Coronary artery (tissue), 2 donors: ENCODE data around the gene MOK.
A peak's percentile ranks its signal among the peaks of the same experiment; 100 is the strongest.

Source experiments
- DNase-seq: peaks from one replicate; pipeline ENCODE4 v3.0.0-alpha.2; 2017; ENCODE audit warnings: low spot score
- H3K27ac ChIP-seq, 2 donors: fragments of 200-600 bp; sonication (generic); one replicate each; pipeline ENCODE4 v1.5.1; 2016 to 2019
- H3K4me3 ChIP-seq: fragments of 200-600 bp; sonication (generic); 2 replicates; pipeline ENCODE4 v1.5.1; 2016; ENCODE audit warnings: mild to moderate bottlenecking, moderate library complexity
- CTCF ChIP-seq: fragments of 200-600 bp; sonication (generic); IDR thresholded peaks from one replicate; pipeline ENCODE4 v1.5.1; 2019; ENCODE audit warnings: antibody characterized with exemption

The MOK gene

DNA sequence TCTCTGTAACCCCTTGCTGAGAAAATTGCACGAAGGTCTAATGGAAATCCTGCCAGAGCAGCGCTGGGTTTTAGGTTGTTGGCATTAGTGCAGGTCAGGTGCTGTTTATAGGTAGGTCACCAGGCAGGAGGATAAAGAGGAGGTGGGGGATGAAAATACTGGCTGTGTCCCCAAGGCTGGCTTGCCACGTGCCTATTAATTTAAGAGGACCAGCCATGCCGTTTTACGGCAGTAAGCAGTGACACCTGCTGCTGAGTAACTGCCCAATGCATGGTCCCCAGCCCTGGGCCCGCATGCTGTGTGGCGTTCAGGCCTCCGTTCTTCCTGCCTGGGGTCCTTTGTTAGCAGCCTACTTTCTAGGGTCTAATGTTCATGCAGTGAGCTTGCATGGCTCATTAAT, 98.0 kb downstream of the MOK start:
- no peak for DNase-seq
- H3K4me3 ChIP-seq = no peak overlapping the region
- no peak for TF ChIP-seq CTCF
- no peak overlapping the region for H3K27ac ChIP-seq

GRCh38 chr14:102205560-102205959, 99.4 kb downstream of the MOK start:
- DNase-seq = peak; percentile 29
- H3K27ac ChIP-seq = no peak overlapping the region
- H3K4me3 ChIP-seq = no peak overlapping the region
- TF ChIP-seq CTCF = no peak

DNA sequence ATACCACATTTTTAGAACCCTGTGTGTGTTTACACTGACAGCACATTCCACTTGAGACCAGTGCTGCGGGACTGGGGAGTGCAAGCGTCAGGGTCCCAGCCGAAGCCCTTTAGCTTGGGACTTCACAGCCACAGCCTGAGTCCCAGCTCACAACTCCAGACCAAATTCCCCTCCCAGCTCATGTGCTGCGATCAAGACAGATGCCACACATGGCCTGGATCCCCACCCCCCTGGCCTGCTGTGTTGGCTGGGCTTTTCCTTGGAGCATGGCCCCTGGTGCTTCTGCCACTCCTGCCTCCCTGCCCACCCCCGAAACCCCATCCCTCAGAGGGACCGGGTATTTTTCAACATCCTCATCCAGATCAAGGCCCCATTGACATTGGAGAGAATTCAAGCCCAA, 101.6 kb downstream of the MOK start:
- Histone ChIP-seq H3K4me3 (no peak overlapping the region), H3K27ac (no peak overlapping the region)
- TF ChIP-seq CTCF = no peak
- DNase-seq = no peak

DNA sequence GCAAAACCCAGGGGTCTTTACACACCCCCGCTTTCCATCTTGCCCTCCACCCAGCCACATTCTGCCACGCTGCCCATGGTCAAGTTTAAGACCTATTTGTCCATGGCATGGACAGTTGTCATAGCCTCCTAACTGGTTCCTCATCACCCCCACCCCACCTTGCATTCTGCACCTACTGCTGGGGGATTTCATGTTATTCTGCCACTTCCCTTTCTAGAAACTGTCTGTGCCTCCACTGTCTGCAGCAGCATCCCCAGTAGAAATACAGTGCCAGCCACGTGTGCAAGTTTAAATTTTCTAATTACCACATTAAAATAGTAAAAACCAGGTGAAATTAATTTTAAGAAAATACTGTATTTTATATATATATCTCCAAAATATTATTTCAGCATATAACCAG, 102.0 kb downstream of the MOK start:
- DNase-seq = no peak
- no peak for TF ChIP-seq CTCF
- Histone ChIP-seq H3K27ac (no peak overlapping the region), H3K4me3 (no peak overlapping the region)

DNA sequence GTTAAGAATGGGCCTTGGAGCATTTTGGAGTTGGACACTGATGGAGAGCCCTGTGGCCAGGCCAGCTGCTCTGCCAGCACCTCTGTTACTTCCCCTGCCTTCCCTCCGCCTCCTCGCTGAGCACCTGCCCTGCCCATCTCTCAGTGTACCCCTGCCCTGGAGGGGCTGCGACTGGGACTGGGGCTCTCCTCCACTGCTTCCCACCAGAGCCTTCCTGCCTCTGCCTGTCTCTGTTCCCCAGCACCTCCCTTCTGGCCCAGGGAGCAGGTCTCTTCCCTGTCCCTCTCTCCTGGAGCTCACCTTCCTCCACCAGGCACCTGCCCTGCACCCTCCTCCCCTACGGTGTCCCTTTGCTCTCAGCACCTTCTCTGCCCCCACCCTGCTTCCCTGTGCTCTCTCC, 103.2 kb downstream of the MOK start:
- H3K27ac ChIP-seq = no peak overlapping the region
- no peak overlapping the region for H3K4me3 ChIP-seq
- DNase-seq = no peak

DNA sequence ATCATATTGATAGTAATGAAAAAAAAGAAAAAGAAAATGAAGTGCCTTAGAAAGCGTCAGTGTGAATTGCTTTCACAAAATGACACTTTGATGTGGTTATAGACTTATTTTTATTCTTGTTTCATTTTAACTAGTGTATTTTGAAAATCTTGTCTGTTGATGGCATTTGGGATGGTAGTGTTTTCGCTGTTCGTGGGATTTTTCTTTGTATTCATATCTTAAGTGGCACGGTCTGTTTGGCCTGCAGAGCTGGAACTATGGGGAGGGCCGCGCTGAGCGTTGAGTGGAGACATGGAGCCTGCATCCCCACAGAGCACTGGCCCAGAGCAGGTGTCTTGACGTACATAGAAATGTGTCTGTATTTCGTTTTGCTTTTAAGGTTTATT, 103.6 kb downstream of the MOK start:
- no peak for TF ChIP-seq CTCF
- no peak for DNase-seq
- no peak overlapping the region for H3K4me3 ChIP-seq
- H3K27ac ChIP-seq = no peak overlapping the region

More for the DNA sequence above, 103.2 kb downstream of the MOK start:
- no peak for TF ChIP-seq CTCF

DNA sequence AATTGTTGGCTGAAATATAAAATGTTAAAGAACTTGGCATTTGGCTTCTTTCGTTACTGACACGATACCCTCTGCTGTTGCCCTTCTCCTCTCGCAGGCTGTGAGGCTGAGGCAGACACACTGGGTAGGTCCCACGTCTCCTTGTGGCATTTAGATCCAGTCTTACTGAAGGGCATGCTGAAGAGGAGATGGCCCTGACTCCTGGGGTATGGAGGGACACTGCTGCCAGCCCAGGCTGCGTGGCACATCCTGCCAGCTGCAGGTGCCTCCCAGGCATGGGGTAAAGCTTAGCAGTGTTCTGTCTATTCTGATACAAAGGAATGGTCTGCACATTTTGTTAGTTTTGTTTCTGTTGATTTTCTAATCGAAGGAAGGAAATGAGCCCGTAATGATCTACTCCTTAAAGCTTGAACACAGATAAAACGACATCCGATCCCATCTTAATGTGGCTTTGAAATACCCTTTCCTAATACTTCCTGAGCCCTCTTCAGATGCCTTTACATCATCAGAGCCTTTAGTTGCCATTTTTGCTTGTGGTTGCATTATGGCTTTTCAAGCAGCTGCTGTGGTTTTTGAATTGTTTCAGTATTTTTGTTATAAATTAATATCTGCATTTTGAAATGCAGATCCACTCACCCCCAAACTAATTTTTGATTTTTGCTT, 104.1 kb downstream of the MOK start:
- no peak overlapping the region for H3K27ac ChIP-seq
- no peak for DNase-seq
- H3K4me3 ChIP-seq = no peak overlapping the region
- TF ChIP-seq CTCF = no peak
